Uterus (tissue), 2 donors: Measurements from ENCODE around the gene URGCP.

Experiments
- POLR2A ChIP-seq, 2 donors: fragments of 450-650 bp; IDR thresholded peaks; one replicate each; pipeline ENCODE4 v1.6.1; 2016; ENCODE audit warnings: antibody characterized with exemption in 2 of 2, mild to moderate bottlenecking in 1 of 2, moderate library complexity in 1 of 2
- TF ChIP-seq, protein P1 (sequence below), 4 experiments: fragments of 200-600 bp in 2 of 4; fragments of 450-650 bp in 2 of 4; sonication (generic) in 2 of 4; IDR thresholded peaks; one replicate each; pipeline ENCODE4 v1.5.1; 2016 to 2019; ENCODE audit warnings: antibody characterized with exemption in 4 of 4, mild to moderate bottlenecking in 2 of 4, moderate library complexity in 1 of 4

- TF ChIP-seq, protein P1, sequence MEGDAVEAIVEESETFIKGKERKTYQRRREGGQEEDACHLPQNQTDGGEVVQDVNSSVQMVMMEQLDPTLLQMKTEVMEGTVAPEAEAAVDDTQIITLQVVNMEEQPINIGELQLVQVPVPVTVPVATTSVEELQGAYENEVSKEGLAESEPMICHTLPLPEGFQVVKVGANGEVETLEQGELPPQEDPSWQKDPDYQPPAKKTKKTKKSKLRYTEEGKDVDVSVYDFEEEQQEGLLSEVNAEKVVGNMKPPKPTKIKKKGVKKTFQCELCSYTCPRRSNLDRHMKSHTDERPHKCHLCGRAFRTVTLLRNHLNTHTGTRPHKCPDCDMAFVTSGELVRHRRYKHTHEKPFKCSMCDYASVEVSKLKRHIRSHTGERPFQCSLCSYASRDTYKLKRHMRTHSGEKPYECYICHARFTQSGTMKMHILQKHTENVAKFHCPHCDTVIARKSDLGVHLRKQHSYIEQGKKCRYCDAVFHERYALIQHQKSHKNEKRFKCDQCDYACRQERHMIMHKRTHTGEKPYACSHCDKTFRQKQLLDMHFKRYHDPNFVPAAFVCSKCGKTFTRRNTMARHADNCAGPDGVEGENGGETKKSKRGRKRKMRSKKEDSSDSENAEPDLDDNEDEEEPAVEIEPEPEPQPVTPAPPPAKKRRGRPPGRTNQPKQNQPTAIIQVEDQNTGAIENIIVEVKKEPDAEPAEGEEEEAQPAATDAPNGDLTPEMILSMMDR (IDR thresholded peaks at IDR 0.05), result no peak
- no peak for TF ChIP-seq POLR2A (IDR thresholded peaks at IDR 0.05)
Observed at GRCh38 chr7:43956027-43956426, 49.6 kb upstream of the URGCP start.
